Smooth muscle cell (in vitro differentiated cells): Measurements from ENCODE around the gene IFNL1. TPM values are rescaled to one million over a fixed set of nuclear protein-coding genes. Genes with fewer than 3 reads are reported as not detected.
A peak's percentile ranks its signal among the peaks of the same experiment; 100 is the strongest.
"Not testable (repeated sequence)": the region's sequence is repeated elsewhere in the genome, so short reads cannot be mapped to it uniquely, and the experiment has no call there.

Experiments
- DNase-seq: peaks from one replicate; lab custom pipeline; 2025; ENCODE audit not compliant: unreplicated experiment; lab: John Stamatoyannopoulos, UW
- H2AFZ ChIP-seq: fragments of 200-600 bp; sonication (generic); 2 replicates; pipeline ENCODE4 v1.6.0; 2016; ENCODE audit warnings: antibody characterized with exemption, low read depth, mild to moderate bottlenecking
- H3F3A ChIP-seq: fragments of 200-600 bp; sonication (generic); 2 replicates; pipeline ENCODE4 v1.6.0; 2017; ENCODE audit warnings: antibody characterized with exemption, low read depth
- H3K27ac ChIP-seq: fragments of 200-600 bp; sonication (generic); 2 replicates; pipeline ENCODE4 v1.5.1; 2016; ENCODE audit warnings: low read depth, mild to moderate bottlenecking
- H3K27me3 ChIP-seq: fragments of 200-600 bp; sonication (generic); 2 replicates; pipeline ENCODE4 v1.6.1; 2016; ENCODE audit warnings: low read depth, mild to moderate bottlenecking
- H3K36me3 ChIP-seq: fragments of 200-600 bp; sonication (generic); 2 replicates; pipeline ENCODE4 v1.5.1; 2016; ENCODE audit warnings: low read depth
- H3K4me1 ChIP-seq: fragments of 200-600 bp; sonication (generic); 2 replicates; pipeline ENCODE4 v1.5.1; 2016; ENCODE audit warnings: low read depth
- H3K4me2 ChIP-seq: fragments of 200-600 bp; sonication (generic); 2 replicates; pipeline ENCODE4 v1.6.0; 2016; ENCODE audit warnings: mild to moderate bottlenecking
- H3K4me3 ChIP-seq: fragments of 200-600 bp; sonication (generic); 2 replicates; pipeline ENCODE4 v1.5.1; 2016; ENCODE audit warnings: mild to moderate bottlenecking
- H3K79me2 ChIP-seq: fragments of 200-600 bp; sonication (generic); 2 replicates; pipeline ENCODE4 v1.6.0; 2016; ENCODE audit warnings: low read depth, mild to moderate bottlenecking
- H3K9ac ChIP-seq: fragments of 200-600 bp; sonication (generic); 2 replicates; pipeline ENCODE4 v1.6.0; 2016; ENCODE audit warnings: low read depth
- H3K9me3 ChIP-seq: fragments of 200-600 bp; sonication (generic); replicated peaks from 2 replicates; pipeline ENCODE4 v1.5.1; 2016; ENCODE audit warnings: low read depth
- H4K20me1 ChIP-seq: fragments of 200-600 bp; sonication (generic); 2 replicates; pipeline ENCODE4 v1.6.0; 2016; ENCODE audit warnings: low read depth
- CTCF ChIP-seq: fragments of 200-600 bp; sonication (generic); IDR thresholded peaks from 2 replicates; pipeline ENCODE4 v1.5.1; 2017; ENCODE audit warnings: borderline replicate concordance, mild to moderate bottlenecking, antibody characterized with exemption; ENCODE audit not compliant: insufficient read depth, poor library complexity, severe bottlenecking
- WGBS: methylation state at CpG from one replicate; pipeline ENCODE4 v1.1.7; 2016; ENCODE audit warnings: low lambda C conversion rate; 5-methylcytosine and 5-hydroxymethylcytosine counted together
- polyA plus RNA-seq: library from polyadenylated mRNA; unstranded; fragments of >200 nt; fragmentation: Nextera tagmentation; extraction: Ambion mirVana; gene quantifications from 2 replicates; pipeline ENCODE4 v1.2.1, GENCODE V29; 2016
- total RNA-seq: library from RNA; depleted of rRNA; stranded (reverse); fragments of >200 nt; gene quantifications from 2 replicates; pipeline ENCODE4 v1.2.3, GENCODE V29; 2014

IFNL1 gene
- total and polyA plus RNA-seq, 2 experiments from 2014 or later, result not detected

GRCh38 chr19:39265321-39265916, 30.8 kb upstream of the IFNL1 start:
- Histone ChIP-seq H4K20me1 (no peaks in the 10 kb centered on the region), H2AFZ (peak overlapping the region; percentile 31), H3K9me3 (no peaks in the 10 kb centered on the region), H3K4me1 (no peaks in the 10 kb centered on the region), H3K27me3 (peaks cover 57% of the 10 kb centered on the region), H3K4me3 (peak overlapping the region; percentile 4), H3F3A (no peaks in the 10 kb centered on the region), H3K4me2 (peak overlapping the region; percentile 65), H3K79me2 (no peaks in the 10 kb centered on the region), H3K9ac (no peak overlapping the region), H3K27ac (no peak overlapping the region), H3K36me3 (no peaks in the 10 kb centered on the region)
- TF ChIP-seq CTCF, result no peak
- no peak for DNase-seq
- 56% methylated on average over 39 of the region's 39 CpGs for WGBS

- not testable (repeated sequence) for H3K9me3 ChIP-seq, DNase-seq, H3F3A ChIP-seq, H3K9ac ChIP-seq, H3K36me3 ChIP-seq, H3K4me1 ChIP-seq, H3K79me2 ChIP-seq, H2AFZ ChIP-seq, H3K4me2 ChIP-seq, H3K4me3 ChIP-seq, H3K27ac ChIP-seq, H4K20me1 ChIP-seq
- peaks cover 61% of the 10 kb centered on the region for H3K27me3 ChIP-seq
- no CpG with 5 or more reads among the region's 1 CpG for WGBS
Observed at GRCh38 chr19:39268085-39268484, 28.1 kb upstream of the IFNL1 start, which contains the start of gene IFNL2. IFNL2 (plus strand) TSS chr19:39268396; CDS start chr19:39268569, 173 bp downstream.

GRCh38 chr19:39268531-39269223, 27.5 kb upstream of the IFNL1 start:
- not testable (repeated sequence) for H3K79me2 ChIP-seq, H3K4me2 ChIP-seq, H3K4me1 ChIP-seq, H2AFZ ChIP-seq, H3K9me3 ChIP-seq, H3K36me3 ChIP-seq, H3K27ac ChIP-seq, DNase-seq, H3F3A ChIP-seq, H4K20me1 ChIP-seq, H3K9ac ChIP-seq, H3K4me3 ChIP-seq
- 83% methylated on average over 10 of the region's 10 CpGs for WGBS
- H3K27me3 ChIP-seq, result peaks cover 58% of the 10 kb centered on the region

- not testable (repeated sequence) for H3F3A ChIP-seq, H3K4me3 ChIP-seq, H2AFZ ChIP-seq, H3K27ac ChIP-seq, H3K9ac ChIP-seq, H4K20me1 ChIP-seq, H3K4me2 ChIP-seq, H3K9me3 ChIP-seq, H3K36me3 ChIP-seq, DNase-seq, H3K79me2 ChIP-seq, H3K4me1 ChIP-seq
- H3K27me3 ChIP-seq, result peaks cover 51% of the 10 kb centered on the region
- 76% methylated on average over 10 of the region's 10 CpGs for WGBS
Observed at GRCh38 chr19:39269369-39269768, 26.8 kb upstream of the IFNL1 start.

GRCh38 chr19:39270036-39270871, 26.0 kb upstream of the IFNL1 start:
- TF ChIP-seq CTCF, result no peak
- no peak overlapping the region for H2AFZ ChIP-seq
- 80% methylated on average over 9 of the region's 9 CpGs for WGBS
- H4K20me1 ChIP-seq, result no peaks in the 10 kb centered on the region
- no peaks in the 10 kb centered on the region for H3K4me1 ChIP-seq
- H3K79me2 ChIP-seq, result no peaks in the 10 kb centered on the region
- DNase-seq, result no peak
- H3K9me3 ChIP-seq, result no peaks in the 10 kb centered on the region
- H3K9ac ChIP-seq, result no peak overlapping the region
- H3K4me3 ChIP-seq, result no peak overlapping the region
- no peaks in the 10 kb centered on the region for H3F3A ChIP-seq
- peaks cover 48% of the 10 kb centered on the region for H3K27me3 ChIP-seq
- H3K4me2 ChIP-seq, result no peak overlapping the region
- H3K27ac ChIP-seq, result no peak overlapping the region
- no peaks in the 10 kb centered on the region for H3K36me3 ChIP-seq

GRCh38 chr19:39273859-39274258, 22.3 kb upstream of the IFNL1 start:
- not testable (repeated sequence) for H3K36me3 ChIP-seq, DNase-seq, H3K4me2 ChIP-seq, H3K4me1 ChIP-seq, H3K9me3 ChIP-seq, H3F3A ChIP-seq, H3K79me2 ChIP-seq, H3K4me3 ChIP-seq, H3K9ac ChIP-seq, H3K27ac ChIP-seq, H4K20me1 ChIP-seq, H2AFZ ChIP-seq
- H3K27me3 ChIP-seq, result peaks cover 50% of the 10 kb centered on the region
- 87% methylated on average over 5 of the region's 5 CpGs for WGBS
